Measurements from ENCODE around the gene FRMD4A.
"Not testable (repeated sequence)": the region's sequence is repeated elsewhere in the genome, so short reads cannot be mapped to it uniquely, and the experiment has no call there.

FRMD4A gene

DNA sequence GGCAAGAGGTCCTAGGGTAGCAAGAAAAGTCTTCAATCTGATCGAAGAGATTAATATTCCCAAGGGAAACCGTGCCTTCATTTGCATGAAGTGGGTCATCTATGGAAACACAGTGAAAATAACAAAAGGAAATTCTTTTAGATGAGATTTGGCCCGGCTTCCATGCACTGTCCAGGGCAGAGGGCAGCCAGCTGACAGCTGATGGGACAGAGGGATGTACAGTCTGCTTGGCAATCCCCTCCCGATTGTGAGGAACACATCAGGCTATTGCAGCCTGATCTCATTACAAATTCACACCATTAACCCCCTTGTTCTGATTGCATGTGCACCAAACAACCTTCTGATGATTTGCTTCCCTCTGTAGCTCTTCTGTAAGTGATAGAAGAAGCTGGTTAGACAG lies 105.3 kb downstream of the FRMD4A start:
- Histone ChIP-seq H3K4me1 (ENCODE audit: insufficient read depth, poor library complexity, severe bottlenecking) (no peaks in the 10 kb centered on the region), H3K27me3 (ENCODE audit: insufficient read depth, poor library complexity, severe bottlenecking) (peaks cover 10% of the 10 kb centered on the region), H3K9me3 (ENCODE audit: severe bottlenecking) (no peaks in the 10 kb centered on the region), H3K4me3 (ENCODE audit: severe bottlenecking) (no peak overlapping the region), H3K27ac (ENCODE audit: poor library complexity, severe bottlenecking) (no peak overlapping the region), H3K36me3 (ENCODE audit: low read depth) (no peaks in the 10 kb centered on the region)
- DNase-seq (ENCODE audit: low spot score): no peak
- no peak for ATAC-seq (ENCODE audit: low read depth)
- TF ChIP-seq, protein P1, sequence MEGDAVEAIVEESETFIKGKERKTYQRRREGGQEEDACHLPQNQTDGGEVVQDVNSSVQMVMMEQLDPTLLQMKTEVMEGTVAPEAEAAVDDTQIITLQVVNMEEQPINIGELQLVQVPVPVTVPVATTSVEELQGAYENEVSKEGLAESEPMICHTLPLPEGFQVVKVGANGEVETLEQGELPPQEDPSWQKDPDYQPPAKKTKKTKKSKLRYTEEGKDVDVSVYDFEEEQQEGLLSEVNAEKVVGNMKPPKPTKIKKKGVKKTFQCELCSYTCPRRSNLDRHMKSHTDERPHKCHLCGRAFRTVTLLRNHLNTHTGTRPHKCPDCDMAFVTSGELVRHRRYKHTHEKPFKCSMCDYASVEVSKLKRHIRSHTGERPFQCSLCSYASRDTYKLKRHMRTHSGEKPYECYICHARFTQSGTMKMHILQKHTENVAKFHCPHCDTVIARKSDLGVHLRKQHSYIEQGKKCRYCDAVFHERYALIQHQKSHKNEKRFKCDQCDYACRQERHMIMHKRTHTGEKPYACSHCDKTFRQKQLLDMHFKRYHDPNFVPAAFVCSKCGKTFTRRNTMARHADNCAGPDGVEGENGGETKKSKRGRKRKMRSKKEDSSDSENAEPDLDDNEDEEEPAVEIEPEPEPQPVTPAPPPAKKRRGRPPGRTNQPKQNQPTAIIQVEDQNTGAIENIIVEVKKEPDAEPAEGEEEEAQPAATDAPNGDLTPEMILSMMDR (IDR thresholded peaks at IDR 0.05; ENCODE audit: poor library complexity, severe bottlenecking): no peak

DNA sequence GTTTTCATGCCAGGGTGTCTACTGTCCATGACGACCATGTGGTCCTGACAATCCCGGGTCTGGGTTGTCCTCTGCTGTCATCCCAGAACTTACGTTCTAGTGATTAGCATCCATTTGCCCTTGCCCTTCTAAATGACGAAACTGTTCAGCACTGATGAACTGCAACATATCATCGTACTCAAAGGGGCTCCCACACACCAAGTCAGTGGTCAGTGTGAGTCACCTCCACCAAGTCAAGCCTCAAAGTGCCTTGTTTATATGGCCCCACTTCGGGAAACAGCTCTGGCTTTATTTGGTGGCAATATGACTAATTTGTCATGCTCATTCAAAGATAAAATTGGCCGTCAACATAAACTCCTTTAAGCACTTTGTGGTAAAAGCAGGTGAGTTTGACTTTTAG lies 110.7 kb downstream of the FRMD4A start:
- no peaks in the 10 kb centered on the region for H3K4me1 ChIP-seq (ENCODE audit: insufficient read depth, poor library complexity, severe bottlenecking)
- no peaks in the 10 kb centered on the region for H3K36me3 ChIP-seq (ENCODE audit: low read depth)
- H3K4me3 ChIP-seq (ENCODE audit: severe bottlenecking): no peak overlapping the region
- no peak overlapping the region for H3K27ac ChIP-seq (ENCODE audit: poor library complexity, severe bottlenecking)
- H3K9me3 ChIP-seq (ENCODE audit: severe bottlenecking): no peaks in the 10 kb centered on the region
- no peak for ATAC-seq (ENCODE audit: low read depth)
- DNase-seq (ENCODE audit: low spot score): no peak
- H3K27me3 ChIP-seq (ENCODE audit: insufficient read depth, poor library complexity, severe bottlenecking): peaks cover 8% of the 10 kb centered on the region
- TF ChIP-seq, protein P1 (IDR thresholded peaks at IDR 0.05; ENCODE audit: poor library complexity, severe bottlenecking): no peak

GRCh38 chr10:14219411-14219810 lies 111.3 kb downstream of the FRMD4A start:
- TF ChIP-seq, protein P1 (IDR thresholded peaks at IDR 0.05; ENCODE audit: poor library complexity, severe bottlenecking): no peak
- Histone ChIP-seq H3K4me3 (ENCODE audit: severe bottlenecking) (no peak overlapping the region), H3K27me3 (ENCODE audit: insufficient read depth, poor library complexity, severe bottlenecking) (peaks cover 7% of the 10 kb centered on the region), H3K36me3 (ENCODE audit: low read depth) (no peaks in the 10 kb centered on the region), H3K9me3 (ENCODE audit: severe bottlenecking) (no peaks in the 10 kb centered on the region), H3K27ac (ENCODE audit: poor library complexity, severe bottlenecking) (no peak overlapping the region), H3K4me1 (ENCODE audit: insufficient read depth, poor library complexity, severe bottlenecking) (no peaks in the 10 kb centered on the region)
- DNase-seq (ENCODE audit: low spot score): no peak
- no peak for ATAC-seq (ENCODE audit: low read depth)

- Histone ChIP-seq H3K4me3 (ENCODE audit: severe bottlenecking) (no peak overlapping the region), H3K9me3 (ENCODE audit: severe bottlenecking) (no peaks in the 10 kb centered on the region), H3K27ac (ENCODE audit: poor library complexity, severe bottlenecking) (no peak overlapping the region), H3K27me3 (ENCODE audit: insufficient read depth, poor library complexity, severe bottlenecking) (peaks cover 2% of the 10 kb centered on the region), H3K36me3 (ENCODE audit: low read depth) (no peaks in the 10 kb centered on the region), H3K4me1 (ENCODE audit: insufficient read depth, poor library complexity, severe bottlenecking) (no peaks in the 10 kb centered on the region)
- ATAC-seq (ENCODE audit: low read depth): no peak
- no peak for DNase-seq (ENCODE audit: low spot score)
- TF ChIP-seq, protein P1 (IDR thresholded peaks at IDR 0.05; ENCODE audit: poor library complexity, severe bottlenecking): no peak
Measured at GRCh38 chr10:14215641-14216040, 115.1 kb downstream of the FRMD4A start.

DNA sequence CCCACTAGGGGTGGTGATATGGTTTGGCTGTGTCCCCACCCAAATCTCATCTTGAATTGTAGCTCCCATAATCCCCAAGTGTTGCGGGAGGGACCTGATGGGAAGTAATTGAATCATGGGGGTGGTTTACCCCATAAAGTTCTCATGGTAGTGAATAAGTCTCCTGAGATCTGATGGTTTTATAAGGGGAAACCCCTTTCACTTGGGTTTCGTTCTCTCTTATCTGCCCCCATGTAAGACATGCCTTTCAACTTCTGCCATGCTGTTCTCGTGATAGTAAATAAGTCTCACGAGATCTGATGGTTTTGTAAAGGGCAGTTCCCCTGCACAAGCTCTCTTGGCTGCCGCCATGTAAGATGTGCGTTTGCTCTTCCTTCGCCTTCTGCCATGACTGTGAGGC lies 117.0 kb downstream of the FRMD4A start:
- H3K4me1 ChIP-seq (ENCODE audit: insufficient read depth, poor library complexity, severe bottlenecking); H3K36me3 ChIP-seq (ENCODE audit: low read depth); ATAC-seq (ENCODE audit: low read depth); DNase-seq (ENCODE audit: low spot score); H3K9me3 ChIP-seq (ENCODE audit: severe bottlenecking); H3K27ac ChIP-seq (ENCODE audit: poor library complexity, severe bottlenecking); H3K4me3 ChIP-seq (ENCODE audit: severe bottlenecking); H3K27me3 ChIP-seq (ENCODE audit: insufficient read depth, poor library complexity, severe bottlenecking): not testable (repeated sequence)
